ENCODE results near the gene SURF4.
"Not testable (repeated sequence)": the region's sequence is repeated elsewhere in the genome, so short reads cannot be mapped to it uniquely, and the experiment has no call there.

DNA sequence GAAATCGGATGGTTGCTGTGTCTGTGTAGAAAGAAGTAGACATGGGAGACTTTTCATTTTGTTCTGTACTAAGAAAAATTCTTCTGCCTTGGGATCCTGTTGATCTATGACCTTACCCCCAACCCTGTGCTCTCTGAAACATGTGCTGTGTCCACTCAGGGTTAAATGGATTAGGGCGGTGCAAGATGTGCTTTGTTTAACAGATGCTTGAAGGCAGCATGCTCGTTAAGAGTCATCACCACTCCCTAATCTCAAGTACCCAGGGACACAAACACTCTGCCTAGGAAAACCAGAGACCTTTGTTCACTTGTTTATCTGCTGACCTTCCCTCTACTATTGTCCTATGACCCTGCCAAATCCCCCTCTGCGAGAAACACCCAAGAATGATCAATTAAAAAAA, 15.6 kb upstream of the SURF4 start:
- TF ChIP-seq, protein P1, sequence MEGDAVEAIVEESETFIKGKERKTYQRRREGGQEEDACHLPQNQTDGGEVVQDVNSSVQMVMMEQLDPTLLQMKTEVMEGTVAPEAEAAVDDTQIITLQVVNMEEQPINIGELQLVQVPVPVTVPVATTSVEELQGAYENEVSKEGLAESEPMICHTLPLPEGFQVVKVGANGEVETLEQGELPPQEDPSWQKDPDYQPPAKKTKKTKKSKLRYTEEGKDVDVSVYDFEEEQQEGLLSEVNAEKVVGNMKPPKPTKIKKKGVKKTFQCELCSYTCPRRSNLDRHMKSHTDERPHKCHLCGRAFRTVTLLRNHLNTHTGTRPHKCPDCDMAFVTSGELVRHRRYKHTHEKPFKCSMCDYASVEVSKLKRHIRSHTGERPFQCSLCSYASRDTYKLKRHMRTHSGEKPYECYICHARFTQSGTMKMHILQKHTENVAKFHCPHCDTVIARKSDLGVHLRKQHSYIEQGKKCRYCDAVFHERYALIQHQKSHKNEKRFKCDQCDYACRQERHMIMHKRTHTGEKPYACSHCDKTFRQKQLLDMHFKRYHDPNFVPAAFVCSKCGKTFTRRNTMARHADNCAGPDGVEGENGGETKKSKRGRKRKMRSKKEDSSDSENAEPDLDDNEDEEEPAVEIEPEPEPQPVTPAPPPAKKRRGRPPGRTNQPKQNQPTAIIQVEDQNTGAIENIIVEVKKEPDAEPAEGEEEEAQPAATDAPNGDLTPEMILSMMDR (IDR thresholded peaks at IDR 0.05): not testable (repeated sequence)
- TF ChIP-seq POLR2A (IDR thresholded peaks at IDR 0.05): not testable (repeated sequence)

All from esophagus squamous epithelium (tissue), 4 donors.